GM10266 (cell line): Measurements from ENCODE around the gene PTH2R.
"Not testable (repeated sequence)": the region's sequence is repeated elsewhere in the genome, so short reads cannot be mapped to it uniquely, and the experiment has no call there.

Experiments used
- DNase-seq: peaks from one replicate; pipeline ENCODE4 v3.0.0; 2012; ENCODE audit errors: extremely low spot score
- CTCF ChIP-seq: IDR thresholded peaks from 2 replicates; pipeline ENCODE4 v1.5.1; 2012; ENCODE audit warnings: mild to moderate bottlenecking, low read depth; ENCODE audit not compliant: control insufficient read depth, insufficient read depth; ENCODE audit errors: missing control alignments

The PTH2R gene

GRCh38 chr2:208466920-208467298, 60.3 kb downstream of the PTH2R start:
- DNase-seq: no peak
- TF ChIP-seq CTCF: no peak

GRCh38 chr2:208467564-208467963, 61.0 kb downstream of the PTH2R start:
- no peak for TF ChIP-seq CTCF
- DNase-seq: no peak

GRCh38 chr2:208477741-208478140, 71.1 kb downstream of the PTH2R start:
- no peak for DNase-seq
- TF ChIP-seq CTCF: no peak

- no peak for TF ChIP-seq CTCF
- DNase-seq: no peak
These were observed 72.8 kb downstream of the PTH2R start for GRCh38 chr2:208479342-208479741.

GRCh38 chr2:208481945-208482344, 75.4 kb downstream of the PTH2R start:
- not testable (repeated sequence) for DNase-seq

- not testable (repeated sequence) for DNase-seq
These were observed 75.9 kb downstream of the PTH2R start for GRCh38 chr2:208482453-208483015.

- DNase-seq: no peak
- no peak for TF ChIP-seq CTCF
These were observed 78.8 kb downstream of the PTH2R start for GRCh38 chr2:208485390-208485789.

GRCh38 chr2:208488686-208489564, 82.3 kb downstream of the PTH2R start:
- no peak for DNase-seq
- TF ChIP-seq CTCF: no peak
